Measurements from ENCODE around the gene ASB14. TPM values are rescaled to one million over a fixed set of nuclear protein-coding genes. Genes with fewer than 3 reads are reported as not detected.
A peak's percentile ranks its signal among the peaks of the same experiment; 100 is the strongest.

ASB14 gene
- polyA plus RNA-seq, 3 donors, result not detected

GRCh38 chr3:57256844-57257243 lies 35.6 kb downstream of the ASB14 start:
- no peaks in the 10 kb centered on the region for H4K20me1 ChIP-seq (ENCODE audit: insufficient read depth, low read length)
- no peak overlapping the region for H2AFZ ChIP-seq (ENCODE audit: insufficient read depth, low read depth, low read length, poor library complexity, severe bottlenecking)
- H3K27ac ChIP-seq (ENCODE audit: low read depth in 1 of 2, low read length in 2 of 2), result no peak overlapping the region
- no peak for DNase-seq
- intact Hi-C loops (cut with micrococcal nuclease), result no loop called here
- Mint-ChIP-seq H3K4me1 (no peaks in the 10 kb centered on the region), H3K9me3 (peaks cover 0 to 5% (median 5%) of the 10 kb centered on the region in 7 donors), H3K27me3 (ENCODE audit: low read depth in 3 of 3) (no peaks in the 10 kb centered on the region), H3K27ac (no peak overlapping the region), H3K36me3 (peaks cover 66 to 77% of the 10 kb centered on the region in 2 donors), H3K4me3 (no peak overlapping the region)
- no peak for TF ChIP-seq CTCF (IDR thresholded peaks at IDR 0.05)
- no peaks in the 10 kb centered on the region for H3K4me1 ChIP-seq (ENCODE audit: control insufficient read depth in 1 of 2, insufficient read depth in 2 of 2, low read length in 2 of 2)
- H3K9me3 ChIP-seq (replicated peaks in 1 of 2; ENCODE audit: control insufficient read depth in 1 of 2, insufficient read depth in 1 of 2, low read length in 2 of 2), result no peaks in the 10 kb centered on the region
- peaks cover 76 to 92% of the 10 kb centered on the region in 2 donors for H3K36me3 ChIP-seq (replicated peaks in 1 of 2; ENCODE audit: control insufficient read depth in 1 of 2, insufficient read depth in 2 of 2, low read length in 2 of 2)
- H3K79me2 ChIP-seq (ENCODE audit: insufficient read depth, low read length), result no peaks in the 10 kb centered on the region
- H3K9ac ChIP-seq (ENCODE audit: insufficient read depth, low read length, poor library complexity, severe bottlenecking), result no peak overlapping the region
- H3K4me3 ChIP-seq (replicated peaks in 1 of 3; ENCODE audit: low read depth in 2 of 3, low read length in 3 of 3), result no peak overlapping the region
- no peak overlapping the region for H3K4me2 ChIP-seq (replicated peaks; ENCODE audit: extremely low read depth, low read length, poor library complexity, severe bottlenecking)
- no peaks in the 10 kb centered on the region for H3K27me3 ChIP-seq (ENCODE audit: control insufficient read depth in 2 of 2, insufficient read depth in 2 of 2, low read length in 2 of 2)
- WGBS (ENCODE audit: insufficient coverage), result no CpG with 5 or more reads among the region's 3 CpGs

- Mint-ChIP-seq H3K36me3 (peaks cover 56 to 71% of the 10 kb centered on the region in 2 donors), H3K27ac (peak overlapping the region in 1 of 7 donors; percentile 21), H3K4me3 (no peak overlapping the region), H3K4me1 (no peaks in the 10 kb centered on the region), H3K9me3 (peaks cover 0 to 2% (median 0%) of the 10 kb centered on the region in 7 donors), H3K27me3 (ENCODE audit: low read depth in 3 of 3) (no peaks in the 10 kb centered on the region)
- peaks cover 60 to 88% of the 10 kb centered on the region in 2 donors for H3K36me3 ChIP-seq (replicated peaks in 1 of 2; ENCODE audit: control insufficient read depth in 1 of 2, insufficient read depth in 2 of 2, low read length in 2 of 2)
- no peak for DNase-seq
- H3K9me3 ChIP-seq (replicated peaks in 1 of 2; ENCODE audit: control insufficient read depth in 1 of 2, insufficient read depth in 1 of 2, low read length in 2 of 2), result no peaks in the 10 kb centered on the region
- H3K4me3 ChIP-seq (replicated peaks in 1 of 3; ENCODE audit: low read depth in 2 of 3, low read length in 3 of 3), result no peak overlapping the region
- H3K27ac ChIP-seq (ENCODE audit: low read depth in 1 of 2, low read length in 2 of 2), result no peak overlapping the region
- no peaks in the 10 kb centered on the region for H4K20me1 ChIP-seq (ENCODE audit: insufficient read depth, low read length)
- H3K4me1 ChIP-seq (ENCODE audit: control insufficient read depth in 1 of 2, insufficient read depth in 2 of 2, low read length in 2 of 2), result no peaks in the 10 kb centered on the region
- intact Hi-C loops (cut with micrococcal nuclease), result no loop called here
- H2AFZ ChIP-seq (ENCODE audit: insufficient read depth, low read depth, low read length, poor library complexity, severe bottlenecking), result no peak overlapping the region
- H3K27me3 ChIP-seq (ENCODE audit: control insufficient read depth in 2 of 2, insufficient read depth in 2 of 2, low read length in 2 of 2), result no peaks in the 10 kb centered on the region
- no peak overlapping the region for H3K4me2 ChIP-seq (replicated peaks; ENCODE audit: extremely low read depth, low read length, poor library complexity, severe bottlenecking)
- TF ChIP-seq CTCF (IDR thresholded peaks at IDR 0.05), result no peak
- H3K79me2 ChIP-seq (ENCODE audit: insufficient read depth, low read length), result no peaks in the 10 kb centered on the region
- H3K9ac ChIP-seq (ENCODE audit: insufficient read depth, low read length, poor library complexity, severe bottlenecking), result no peak overlapping the region
- WGBS (ENCODE audit: insufficient coverage), result no CpG with 5 or more reads among the region's 1 CpG
These were observed 40.1 kb downstream of the ASB14 start for GRCh38 chr3:57252404-57252803.
